B cell (primary cell): Measurements from ENCODE around the gene CDC34.

Experiments
- EZH2 ChIP-seq: IDR thresholded peaks from 2 replicates; pipeline ENCODE4 v1.6.1; 2012; ENCODE audit warnings: borderline replicate concordance, low read depth, mild to moderate bottlenecking, moderate library complexity, low read length; ENCODE audit not compliant: insufficient read depth, poor library complexity, severe bottlenecking
- TF ChIP-seq, protein P1 (sequence below): fragments of 200-600 bp; IDR thresholded peaks from one replicate; pipeline ENCODE4 v1.8.0; 2022; ENCODE audit warnings: antibody characterized with exemption, mild to moderate bottlenecking

DNA sequence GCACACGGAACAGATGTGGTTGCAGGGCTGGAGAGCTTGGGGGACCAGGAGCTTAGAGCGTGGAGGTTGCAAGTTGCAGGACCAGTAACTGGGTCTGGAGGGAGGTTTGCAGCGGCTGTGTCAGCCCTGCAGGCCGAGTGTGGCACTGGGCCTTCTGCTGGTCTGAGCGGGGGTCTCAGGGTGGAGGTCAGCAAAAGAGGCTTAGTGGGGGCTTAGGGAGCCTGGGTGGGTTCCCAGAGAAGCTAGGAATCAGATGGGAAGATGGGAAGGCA, 52.3 kb downstream of the CDC34 start:
- TF ChIP-seq, protein P1, sequence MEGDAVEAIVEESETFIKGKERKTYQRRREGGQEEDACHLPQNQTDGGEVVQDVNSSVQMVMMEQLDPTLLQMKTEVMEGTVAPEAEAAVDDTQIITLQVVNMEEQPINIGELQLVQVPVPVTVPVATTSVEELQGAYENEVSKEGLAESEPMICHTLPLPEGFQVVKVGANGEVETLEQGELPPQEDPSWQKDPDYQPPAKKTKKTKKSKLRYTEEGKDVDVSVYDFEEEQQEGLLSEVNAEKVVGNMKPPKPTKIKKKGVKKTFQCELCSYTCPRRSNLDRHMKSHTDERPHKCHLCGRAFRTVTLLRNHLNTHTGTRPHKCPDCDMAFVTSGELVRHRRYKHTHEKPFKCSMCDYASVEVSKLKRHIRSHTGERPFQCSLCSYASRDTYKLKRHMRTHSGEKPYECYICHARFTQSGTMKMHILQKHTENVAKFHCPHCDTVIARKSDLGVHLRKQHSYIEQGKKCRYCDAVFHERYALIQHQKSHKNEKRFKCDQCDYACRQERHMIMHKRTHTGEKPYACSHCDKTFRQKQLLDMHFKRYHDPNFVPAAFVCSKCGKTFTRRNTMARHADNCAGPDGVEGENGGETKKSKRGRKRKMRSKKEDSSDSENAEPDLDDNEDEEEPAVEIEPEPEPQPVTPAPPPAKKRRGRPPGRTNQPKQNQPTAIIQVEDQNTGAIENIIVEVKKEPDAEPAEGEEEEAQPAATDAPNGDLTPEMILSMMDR: no peak
- no peak for TF ChIP-seq EZH2
